ENCODE results near the gene TCHHL1. TPM values are rescaled to one million over a fixed set of nuclear protein-coding genes. Genes with fewer than 3 reads are reported as not detected.

TCHHL1 gene
- total RNA-seq: not detected in 2 replicates

DNA sequence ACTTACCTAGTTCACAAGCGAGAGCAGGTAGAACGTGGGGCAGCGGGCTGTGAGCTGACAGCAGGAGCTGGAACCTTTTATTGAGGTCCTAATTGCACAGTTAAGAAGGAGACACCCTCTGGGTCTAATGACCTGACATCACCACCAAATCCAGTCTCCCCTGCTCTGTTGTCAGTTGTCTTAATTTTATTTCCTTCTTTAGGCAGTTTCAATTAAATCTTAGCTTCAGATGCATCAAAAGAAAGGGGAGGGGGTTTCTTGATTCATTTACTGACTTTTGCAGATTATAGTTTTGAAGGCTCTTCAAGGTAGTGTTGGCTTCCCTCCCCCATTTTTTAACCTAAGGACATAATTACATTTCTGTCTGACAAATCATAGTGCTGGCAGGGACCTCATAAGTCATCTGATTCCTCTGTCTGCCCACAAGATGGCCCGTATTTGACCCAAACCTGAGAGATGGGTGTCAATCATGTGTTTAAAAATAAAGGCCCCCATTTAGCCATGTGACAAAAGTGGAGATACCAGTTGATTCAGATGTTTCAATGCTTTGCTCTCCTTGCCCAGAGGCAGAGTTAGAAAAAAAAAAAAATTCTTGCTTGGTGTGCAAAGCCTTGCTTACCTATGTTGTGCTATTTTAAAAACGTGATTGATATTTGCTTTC is at the start of gene TCHHL1:
Gene TCHHL1, minus strand, starts transcription at position 51 of the 661 bp plus-strand sequence. CDS start 921 bp downstream, outside the sequence.

GRCh38 chr1:152115344-152115743 is 26.5 kb upstream of the TCHHL1 start, which contains the start of gene TCHH:
Gene TCHH, minus strand, starts transcription at chr1:152115444. Its CDS starts 1,364 bp downstream, at chr1:152114080.

GRCh38 chr1:152036267-152037216 is 52.3 kb downstream of the TCHHL1 start, which contains the start of gene S100A11:
Gene S100A11, minus strand, starts transcription at chr1:152037004. Its CDS starts 89 bp downstream, at chr1:152036915.

Other genes with a start within 250 kb of the TCHHL1 start
- not detected in 2 replicates for gene C2CD4D, start 249.2 kb downstream of the TCHHL1 start, total RNA-seq
- not detected in 2 replicates for gene THEM5, start 235.4 kb downstream of the TCHHL1 start, total RNA-seq
- 10.0 and 17.0 TPM in 2 replicates for gene THEM4, start 179.6 kb downstream of the TCHHL1 start, total RNA-seq
- 243 and 508 TPM in 2 replicates for gene S100A10, start 95.2 kb downstream of the TCHHL1 start, total RNA-seq
- gene S100A11, start 52.1 kb downstream of the TCHHL1 start, total RNA-seq: 428 and 784 TPM in 2 replicates
- gene TCHH, start 26.4 kb upstream of the TCHHL1 start, total RNA-seq: not detected in 2 replicates
- gene RPTN, start 70.2 kb upstream of the TCHHL1 start, total RNA-seq: not detected in 2 replicates
- gene HRNR, start 135.1 kb upstream of the TCHHL1 start, total RNA-seq: not detected in 2 replicates
- not detected in 2 replicates for gene FLG, start 236.2 kb upstream of the TCHHL1 start, total RNA-seq